Activated CD8-positive, alpha-beta T cell treated with anti-CD3 and anti-CD28 coated beads, Interleukin-2, amount 10 ng/mL, durations not matched to agents 7 days and 5 days (primary cell): ENCODE results near the gene USF3. TPM values are rescaled to one million over a fixed set of nuclear protein-coding genes. Genes with fewer than 3 reads are reported as not detected.

ENCODE experiments used
- ATAC-seq: fragments of 150-1000 bp; cut with Tn5 transposase; one replicate; pipeline ENCODE4 v1.10.0; 2021; ENCODE audit warnings: moderate library complexity
- CTCF ChIA-PET: fragments of 350-600 bp; sonication (Branson Sonifier 250); formaldehyde crosslinking; loops from one replicate; lab custom pipeline; 2021; ENCODE audit warnings: antibody characterized with exemption; lab: Charles Lee
- POLR2A ChIA-PET: fragments of 350-600 bp; sonication (Branson Sonifier 250); formaldehyde crosslinking; loops from one replicate; lab custom pipeline; 2021; ENCODE audit warnings: antibody characterized with exemption; lab: Charles Lee
- DNase-seq: peaks from one replicate; pipeline ENCODE4 v3.0.0-alpha.2; 2020
- H3K27ac Mint-ChIP-seq: one replicate; pipeline ENCODE4 v1.8.0; 2021; ENCODE audit warnings: mild to moderate bottlenecking, mixed read lengths
- H3K27me3 Mint-ChIP-seq: one replicate; pipeline ENCODE4 v1.8.0; 2021; ENCODE audit warnings: low read depth, mixed read lengths
- H3K36me3 Mint-ChIP-seq: one replicate; pipeline ENCODE4 v1.8.0; 2021; ENCODE audit warnings: low read depth, mixed read lengths
- H3K4me1 Mint-ChIP-seq: one replicate; pipeline ENCODE4 v1.8.0; 2021; ENCODE audit warnings: low read depth, mixed read lengths
- H3K4me3 Mint-ChIP-seq: one replicate; pipeline ENCODE4 v1.8.0; 2021; ENCODE audit warnings: mild to moderate bottlenecking, mixed read lengths
- H3K9me3 Mint-ChIP-seq: one replicate; pipeline ENCODE4 v1.8.0; 2022; ENCODE audit warnings: mixed read lengths; ENCODE audit not compliant: insufficient read depth
- total RNA-seq, 2 experiments: library from RNA; stranded (reverse); gene quantifications; one replicate each; pipeline ENCODE4 v1.2.3, GENCODE V29; 2021

USF3 gene
- total RNA-seq, 2 experiments from 2014 or later = 16.3 to 18.0 TPM

DNA sequence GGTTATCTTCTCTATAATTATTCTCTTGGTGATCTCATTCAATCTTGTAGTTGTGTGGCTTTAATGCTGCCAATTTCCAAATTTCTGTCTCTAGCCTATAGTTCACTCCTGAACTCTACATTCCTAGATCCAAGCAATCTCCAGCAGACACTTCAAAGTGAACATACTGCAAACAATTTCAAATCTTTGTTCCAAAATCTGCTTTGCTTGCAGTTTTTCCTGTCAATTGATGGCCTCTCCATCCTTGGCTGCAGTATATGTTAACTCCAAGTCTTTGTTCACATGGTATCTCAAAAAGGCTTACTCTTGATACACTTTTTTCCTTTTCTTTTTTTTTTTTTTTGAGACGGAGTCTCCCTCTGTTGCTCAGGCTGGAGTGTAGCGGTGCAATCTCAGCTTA is 32.2 kb upstream of the USF3 start:
- H3K4me3 Mint-ChIP-seq = no peak overlapping the region
- no peaks in the 10 kb centered on the region for H3K9me3 Mint-ChIP-seq
- ATAC-seq = no peak
- DNase-seq = no peak
- ChIA-PET CTCF (interaction anchor here (2.7 to 4.1 kb wide), 2 partner anchors 7 to 17 kb away, joined by 18 to 26 read pairs; partner anchors contain the start of gene NAA50), POLR2A (no interaction called here)
- H3K27ac Mint-ChIP-seq = no peak overlapping the region
- peaks cover 5% of the 10 kb centered on the region for H3K4me1 Mint-ChIP-seq
- no peaks in the 10 kb centered on the region for H3K27me3 Mint-ChIP-seq
- peaks cover 22% of the 10 kb centered on the region for H3K36me3 Mint-ChIP-seq

DNA sequence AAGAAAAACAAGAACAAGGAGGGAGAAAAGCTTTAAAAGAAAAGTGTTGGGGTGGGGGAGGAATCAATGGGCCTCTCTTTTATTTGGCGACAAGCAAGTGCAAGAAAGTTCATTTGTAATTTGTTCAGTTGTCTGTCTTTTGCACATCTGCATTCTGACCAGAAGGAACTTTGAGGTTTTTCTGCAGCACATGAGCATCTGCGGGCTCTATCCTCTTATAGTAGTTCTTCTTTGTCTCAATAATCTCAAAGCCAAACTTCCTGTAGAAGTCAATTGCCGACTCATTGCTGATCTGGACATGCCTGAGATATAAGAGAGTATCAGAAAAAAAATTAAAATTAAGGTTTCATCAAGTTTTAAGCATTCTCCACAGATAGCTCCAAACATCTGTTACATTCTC is 25.2 kb upstream of the USF3 start:
- no peak for DNase-seq
- ChIA-PET POLR2A (interaction anchor here (0.5 kb wide), 1 partner anchor 25 kb away, joined by 4 read pairs; no protein-coding TSS in a partner anchor), CTCF (interaction anchor here (1.1 to 1.7 kb wide), 3 partner anchors 15 to 56 kb away, joined by 3 to 10 read pairs (median 10); partner anchors contain the start of genes ATP6V1A and NAA50)
- Mint-ChIP-seq H3K9me3 (no peaks in the 10 kb centered on the region), H3K27me3 (no peaks in the 10 kb centered on the region), H3K36me3 (peaks cover 54% of the 10 kb centered on the region), H3K27ac (peak overlapping the region; percentile 72), H3K4me3 (no peak overlapping the region), H3K4me1 (peaks cover 20% of the 10 kb centered on the region)
- no peak for ATAC-seq

GRCh38 chr3:113719758-113720157 is 23.3 kb upstream of the USF3 start:
- no peak for DNase-seq
- Mint-ChIP-seq H3K27me3 (no peaks in the 10 kb centered on the region), H3K4me1 (peaks cover 19% of the 10 kb centered on the region), H3K36me3 (peaks cover 60% of the 10 kb centered on the region), H3K4me3 (no peak overlapping the region), H3K27ac (no peak overlapping the region), H3K9me3 (no peaks in the 10 kb centered on the region)
- CTCF ChIA-PET = interaction anchor here (1.6 to 5.6 kb wide), 3 partner anchors 16 to 142 kb away, joined by 4 to 34 read pairs (median 6); no protein-coding TSS in a partner anchor
- POLR2A ChIA-PET = no interaction called here
- no peak for ATAC-seq

- DNase-seq (no peak), ATAC-seq (no peak)
- CTCF ChIA-PET = interaction anchor here (1.6 to 5.6 kb wide), 2 partner anchors 17 to 26 kb away, joined by 6 to 34 read pairs; no protein-coding TSS in a partner anchor
- Mint-ChIP-seq H3K27me3 (no peaks in the 10 kb centered on the region), H3K27ac (no peak overlapping the region), H3K9me3 (no peaks in the 10 kb centered on the region), H3K4me1 (peaks cover 18% of the 10 kb centered on the region), H3K36me3 (peaks cover 56% of the 10 kb centered on the region), H3K4me3 (no peak overlapping the region)
- POLR2A ChIA-PET = interaction anchor here (0.6 kb wide), 1 partner anchor 53 kb away, joined by 3 read pairs; no protein-coding TSS in a partner anchor
Observed at GRCh38 chr3:113719294-113719693, 22.9 kb upstream of the USF3 start.

- Mint-ChIP-seq H3K4me3 (no peak overlapping the region), H3K27ac (no peak overlapping the region), H3K36me3 (peaks cover 46% of the 10 kb centered on the region), H3K4me1 (peaks cover 15% of the 10 kb centered on the region), H3K27me3 (no peaks in the 10 kb centered on the region), H3K9me3 (no peaks in the 10 kb centered on the region)
- POLR2A ChIA-PET = no interaction called here
- ATAC-seq = no peak
- no peak for DNase-seq
- CTCF ChIA-PET = interaction anchor here (5.6 kb wide), 1 partner anchor 18 kb away, joined by 34 read pairs; no protein-coding TSS in a partner anchor
Observed at GRCh38 chr3:113717818-113718217, 21.4 kb upstream of the USF3 start.

- Mint-ChIP-seq H3K27me3 (peaks cover 3% of the 10 kb centered on the region), H3K36me3 (peaks cover 45% of the 10 kb centered on the region), H3K4me1 (peaks cover 14% of the 10 kb centered on the region), H3K9me3 (no peaks in the 10 kb centered on the region), H3K4me3 (no peak overlapping the region), H3K27ac (no peak overlapping the region)
- ChIA-PET CTCF (interaction anchor here (5.6 kb wide), 1 partner anchor 19 kb away, joined by 34 read pairs; no protein-coding TSS in a partner anchor), POLR2A (interaction anchor here (1.0 kb wide), 1 partner anchor 27 kb away, joined by 3 read pairs; no protein-coding TSS in a partner anchor)
- no peak for DNase-seq
- no peak for ATAC-seq
Observed at GRCh38 chr3:113717308-113717707, 20.9 kb upstream of the USF3 start.

DNA sequence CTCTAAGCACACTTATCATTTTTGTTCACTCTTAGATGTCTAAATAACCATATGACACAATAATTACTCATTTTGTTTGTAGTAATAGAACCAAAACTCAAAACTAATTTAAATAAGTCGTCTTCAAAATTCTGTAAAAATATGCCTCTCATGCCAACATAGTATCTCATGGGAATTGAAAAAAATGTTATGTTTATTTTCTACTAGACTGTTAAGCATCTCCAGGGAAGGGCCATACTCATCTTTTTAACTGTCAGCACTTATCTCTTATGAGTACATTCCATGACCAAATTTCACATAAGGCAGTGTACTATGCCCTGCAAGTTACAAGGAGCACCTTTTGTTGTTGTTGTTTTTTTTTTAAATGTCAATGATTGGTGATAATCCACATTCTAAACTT is 18.3 kb upstream of the USF3 start:
- CTCF ChIA-PET = no interaction called here
- Mint-ChIP-seq H3K9me3 (no peaks in the 10 kb centered on the region), H3K27me3 (peaks cover 12% of the 10 kb centered on the region), H3K27ac (no peak overlapping the region), H3K4me3 (no peak overlapping the region), H3K4me1 (no peaks in the 10 kb centered on the region), H3K36me3 (peaks cover 25% of the 10 kb centered on the region)
- DNase-seq = no peak
- POLR2A ChIA-PET = interaction anchor here (1.1 kb wide), 1 partner anchor 19 kb away, joined by 4 read pairs; no protein-coding TSS in a partner anchor
- no peak for ATAC-seq

- no peaks in the 10 kb centered on the region for H3K9me3 Mint-ChIP-seq
- ChIA-PET POLR2A (no interaction called here), CTCF (interaction anchor here (1.1 kb wide), 1 partner anchor 33 kb away, joined by 4 read pairs; no protein-coding TSS in a partner anchor)
- H3K4me3 Mint-ChIP-seq = no peak overlapping the region
- no peaks in the 10 kb centered on the region for H3K4me1 Mint-ChIP-seq
- peaks cover 12% of the 10 kb centered on the region for H3K36me3 Mint-ChIP-seq
- H3K27me3 Mint-ChIP-seq = peaks cover 21% of the 10 kb centered on the region
- ATAC-seq = no peak
- DNase-seq = no peak
- no peak overlapping the region for H3K27ac Mint-ChIP-seq
Observed at GRCh38 chr3:113712129-113712528, 15.7 kb upstream of the USF3 start.

DNA sequence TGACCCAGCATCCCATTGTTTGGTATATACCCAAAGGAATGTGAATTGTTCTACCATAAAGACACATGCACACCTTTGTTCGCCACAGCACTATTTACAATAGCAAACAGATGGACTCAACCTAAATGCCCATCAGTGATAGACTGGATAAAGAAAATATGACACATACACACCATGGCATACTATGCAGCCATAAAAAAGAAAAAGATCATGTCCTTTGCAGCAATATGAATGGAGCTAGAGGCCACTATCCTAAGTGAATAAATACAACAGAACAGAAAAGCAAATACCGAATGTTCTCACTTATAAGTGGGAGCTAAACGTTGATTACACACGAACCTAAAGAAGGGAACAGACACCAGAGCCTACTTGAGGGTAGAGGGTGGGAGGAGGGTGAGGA is 11.4 kb upstream of the USF3 start:
- ChIA-PET POLR2A (no interaction called here), CTCF (interaction anchor here (0.7 kb wide), 1 partner anchor 95 kb away, joined by 3 read pairs; no protein-coding TSS in a partner anchor)
- Mint-ChIP-seq H3K4me3 (no peak overlapping the region), H3K27ac (no peak overlapping the region), H3K9me3 (no peaks in the 10 kb centered on the region), H3K4me1 (no peaks in the 10 kb centered on the region), H3K36me3 (no peaks in the 10 kb centered on the region), H3K27me3 (peaks cover 21% of the 10 kb centered on the region)
- DNase-seq = no peak
- ATAC-seq = no peak

- Mint-ChIP-seq H3K27ac (peak overlapping the region; percentile 65), H3K27me3 (no peaks in the 10 kb centered on the region), H3K4me1 (peaks cover 25% of the 10 kb centered on the region), H3K9me3 (no peaks in the 10 kb centered on the region), H3K4me3 (peak overlapping the region; percentile 48), H3K36me3 (peaks cover 2% of the 10 kb centered on the region)
- POLR2A ChIA-PET = interaction anchor here (0.6 kb wide), 1 partner anchor 43 kb away, joined by 3 read pairs; no protein-coding TSS in a partner anchor
- DNase-seq = peak; percentile 30
- no peak for ATAC-seq
- CTCF ChIA-PET = interaction anchor here (0.6 to 3.1 kb wide), 5 partner anchors 10 to 158 kb away, joined by 3 to 13 read pairs (median 4); partner anchors contain the start of gene NAA50
Observed at GRCh38 chr3:113698956-113699355, 2.5 kb upstream of the USF3 start.

GRCh38 chr3:113698213-113698742 is 1.8 kb upstream of the USF3 start:
- Mint-ChIP-seq H3K4me3 (no peak overlapping the region), H3K36me3 (peaks cover 5% of the 10 kb centered on the region), H3K27me3 (no peaks in the 10 kb centered on the region), H3K4me1 (peaks cover 30% of the 10 kb centered on the region), H3K9me3 (no peaks in the 10 kb centered on the region), H3K27ac (peak overlapping the region; percentile 77)
- CTCF ChIA-PET = interaction anchor here (1.3 to 3.1 kb wide), 3 partner anchors 38 to 47 kb away, joined by 3 to 13 read pairs (median 9); partner anchors contain the start of gene NAA50
- POLR2A ChIA-PET = interaction anchor here (0.6 to 1.0 kb wide), 2 partner anchors 43 to 49 kb away, joined by 3 read pairs; partner anchors contain the start of gene ATP6V1A
- DNase-seq (no peak), ATAC-seq (no peak)
